K562 (cell line): ENCODE data around the gene SPATA16. TPM values are rescaled to one million over a fixed set of nuclear protein-coding genes. Genes with fewer than 3 reads are reported as not detected.

Source experiments
- ADNP ChIP-seq: fragments of 200-800 bp; sonication (Bioruptor generic); IDR thresholded peaks from 2 replicates; pipeline ENCODE4 v1.6.1; 2016; ENCODE audit warnings: missing genetic modification characterization, missing compliant biosample characterization
- CBFA2T3 ChIP-seq: fragments of 450-650 bp; IDR thresholded peaks from 2 replicates; pipeline ENCODE4 v1.6.1; 2017
- CBX1 ChIP-seq: sonication (generic); IDR thresholded peaks from 2 replicates; pipeline ENCODE4 v1.6.1; 2016; ENCODE audit warnings: antibody characterized with exemption, low read depth, mild to moderate bottlenecking
- CBX2 ChIP-seq: fragments of 200-600 bp; sonication (generic); IDR thresholded peaks from one replicate; pipeline ENCODE4 v1.6.1; 2012; ENCODE audit warnings: mild to moderate bottlenecking, low read length, inconsistent platforms; ENCODE audit not compliant: insufficient read depth, poor library complexity, severe bottlenecking
- HMG20B ChIP-seq: fragments of 250-450 bp; sonication (Bioruptor Pico); IDR thresholded peaks from 2 replicates; pipeline ENCODE4 v1.5.0; 2021; ENCODE audit warnings: mild to moderate bottlenecking
- NFE2 ChIP-seq: IDR thresholded peaks from 2 replicates; pipeline ENCODE4 v1.6.1; 2014; ENCODE audit warnings: antibody characterized with exemption, low read depth
- TRIM24 ChIP-seq, 2 experiments: fragments of 450-650 bp; IDR thresholded peaks; 2 replicates each; pipeline ENCODE4 v1.6.1; 2016
- TRIM28 ChIP-seq: fragments of 450-650 bp; IDR thresholded peaks from 2 replicates; pipeline ENCODE4 v1.6.1; 2017
- ZNF584 ChIP-seq: fragments of 200-800 bp; sonication (Bioruptor generic); IDR thresholded peaks from 2 replicates; pipeline ENCODE4 v1.6.1; 2016; ENCODE audit warnings: low read depth, mild to moderate bottlenecking, missing genetic modification characterization, missing compliant biosample characterization
- ZNF717 ChIP-seq: fragments of 250-450 bp; sonication (Bioruptor Pico); IDR thresholded peaks from 2 replicates; pipeline ENCODE4 v1.5.0; 2021
- ZNF764 ChIP-seq: fragments of 250-450 bp; sonication (Bioruptor Pico); IDR thresholded peaks from 2 replicates; pipeline ENCODE4 v1.4.0; 2020; ENCODE audit warnings: low read depth, mild to moderate bottlenecking, moderate library complexity
- polyA plus RNA-seq, 8 experiments: library from polyadenylated mRNA; depleted of rRNA in 4 of 8; stranded (reverse) in 5 of 8; unstranded in 3 of 8; fragments of >200 nt; fragmentation: Nextera tagmentation in 2 of 8; fragmentation: Illumina TruSeq in 1 of 8; extraction: Ambion mirVana in 2 of 8; extraction: Trizol in 1 of 8; gene quantifications; 2 replicates each; pipeline versions ENCODE4 v1.2.1 to v1.2.3, GENCODE V29; 2011 to 2014; ENCODE audit warnings: inconsistent platforms in 1 of 8, missing spikeins in 1 of 8
- total RNA-seq, 7 experiments: library from RNA; depleted of rRNA in 6 of 7; stranded (reverse); fragments of >200 nt in 6 of 7; fragmentation: Illumina TruSeq in 2 of 7; extraction: Trizol in 2 of 7; gene quantifications; 2 replicates each; pipeline versions ENCODE4 v1.2.1 to v1.2.3, GENCODE V29; 2011 to 2021; ENCODE audit warnings: low replicate concordance in 1 of 7
- TF ChIP-seq, protein P1 (sequence below): fragments of 250-450 bp; sonication (Bioruptor Pico); IDR thresholded peaks from 2 replicates; pipeline ENCODE4 v1.8.0; 2021; ENCODE audit warnings: borderline replicate concordance, mild to moderate bottlenecking, moderate library complexity; ENCODE audit not compliant: poor library complexity, severe bottlenecking
- TF ChIP-seq, protein P2 (sequence below): fragments of 250-450 bp; sonication (Bioruptor Pico); IDR thresholded peaks from 2 replicates; pipeline ENCODE4 v1.4.0; 2020
- TF ChIP-seq, protein P3 (sequence below): fragments of 250-450 bp; sonication (Bioruptor Pico); IDR thresholded peaks from 2 replicates; pipeline ENCODE4 v1.5.0; 2021; ENCODE audit warnings: mild to moderate bottlenecking, moderate library complexity
- TF ChIP-seq, protein P4 (sequence below): fragments of 450-650 bp; IDR thresholded peaks from 2 replicates; pipeline ENCODE4 v1.7.1; 2018; ENCODE audit warnings: mild to moderate bottlenecking, low read depth; ENCODE audit not compliant: partially characterized antibody
- TF ChIP-seq, protein P5 (sequence below): fragments of 450-650 bp; IDR thresholded peaks from 2 replicates; pipeline ENCODE4 v1.6.1; 2016; ENCODE audit warnings: mild to moderate bottlenecking
- TF ChIP-seq, protein P6 (sequence below): sonication (generic); formaldehyde crosslinking; IDR thresholded peaks from 2 replicates; pipeline ENCODE4 v1.8.1; 2022; ENCODE audit warnings: missing genetic modification reagents

Gene SPATA16
- total and polyA plus RNA-seq, 9 of the 15 experiments (the other 6 are each of a cell fraction or from before 2014, with no cell fraction given) = not detected

DNA sequence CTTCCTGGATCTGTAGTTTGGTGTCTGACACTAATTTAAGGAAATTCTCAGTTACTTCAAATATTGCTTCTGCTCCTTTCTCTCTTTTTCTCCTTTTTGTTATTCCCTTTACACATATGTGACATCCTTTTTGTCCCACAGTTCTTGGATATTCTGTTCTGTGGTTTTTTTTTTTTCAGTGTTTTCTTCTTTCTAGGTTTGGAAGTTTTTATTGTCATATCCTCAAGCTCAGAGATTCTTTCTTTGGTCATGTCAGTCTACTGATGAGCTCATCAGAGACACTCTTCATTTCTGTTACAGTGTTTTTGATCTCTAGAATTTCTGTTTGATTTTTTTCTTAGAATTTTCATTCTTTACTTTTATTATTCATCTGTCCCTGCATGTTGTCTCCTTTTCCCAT lies 140.5 kb downstream of the SPATA16 start (continued):
- TF ChIP-seq, protein P1, sequence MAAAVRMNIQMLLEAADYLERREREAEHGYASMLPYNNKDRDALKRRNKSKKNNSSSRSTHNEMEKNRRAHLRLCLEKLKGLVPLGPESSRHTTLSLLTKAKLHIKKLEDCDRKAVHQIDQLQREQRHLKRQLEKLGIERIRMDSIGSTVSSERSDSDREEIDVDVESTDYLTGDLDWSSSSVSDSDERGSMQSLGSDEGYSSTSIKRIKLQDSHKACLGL = no peak
- TF ChIP-seq ZNF717 (CRISPR knock-in tag) (no peak), CBX2 (no peak), CBFA2T3 (no peak), ZNF764 (CRISPR knock-in tag) (no peak), TRIM24 (IDR thresholded peaks at IDR 0.05) (peak; percentile 16 to 51; a peak in 2 of 4 replicates), TRIM28 (peak; percentile 72), HMG20B (no peak), ADNP (tag) (no peak), CBX1 (no peak), NFE2 (no peak), ZNF584 (no peak)
- TF ChIP-seq, protein P2, sequence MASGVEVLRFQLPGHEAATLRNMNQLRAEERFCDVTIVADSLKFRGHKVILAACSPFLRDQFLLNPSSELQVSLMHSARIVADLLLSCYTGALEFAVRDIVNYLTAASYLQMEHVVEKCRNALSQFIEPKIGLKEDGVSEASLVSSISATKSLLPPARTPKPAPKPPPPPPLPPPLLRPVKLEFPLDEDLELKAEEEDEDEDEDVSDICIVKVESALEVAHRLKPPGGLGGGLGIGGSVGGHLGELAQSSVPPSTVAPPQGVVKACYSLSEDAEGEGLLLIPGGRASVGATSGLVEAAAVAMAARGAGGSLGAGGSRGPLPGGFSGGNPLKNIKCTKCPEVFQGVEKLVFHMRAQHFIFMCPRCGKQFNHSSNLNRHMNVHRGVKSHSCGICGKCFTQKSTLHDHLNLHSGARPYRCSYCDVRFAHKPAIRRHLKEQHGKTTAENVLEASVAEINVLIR (CRISPR knock-in tag) = no peak
- TF ChIP-seq, protein P3, sequence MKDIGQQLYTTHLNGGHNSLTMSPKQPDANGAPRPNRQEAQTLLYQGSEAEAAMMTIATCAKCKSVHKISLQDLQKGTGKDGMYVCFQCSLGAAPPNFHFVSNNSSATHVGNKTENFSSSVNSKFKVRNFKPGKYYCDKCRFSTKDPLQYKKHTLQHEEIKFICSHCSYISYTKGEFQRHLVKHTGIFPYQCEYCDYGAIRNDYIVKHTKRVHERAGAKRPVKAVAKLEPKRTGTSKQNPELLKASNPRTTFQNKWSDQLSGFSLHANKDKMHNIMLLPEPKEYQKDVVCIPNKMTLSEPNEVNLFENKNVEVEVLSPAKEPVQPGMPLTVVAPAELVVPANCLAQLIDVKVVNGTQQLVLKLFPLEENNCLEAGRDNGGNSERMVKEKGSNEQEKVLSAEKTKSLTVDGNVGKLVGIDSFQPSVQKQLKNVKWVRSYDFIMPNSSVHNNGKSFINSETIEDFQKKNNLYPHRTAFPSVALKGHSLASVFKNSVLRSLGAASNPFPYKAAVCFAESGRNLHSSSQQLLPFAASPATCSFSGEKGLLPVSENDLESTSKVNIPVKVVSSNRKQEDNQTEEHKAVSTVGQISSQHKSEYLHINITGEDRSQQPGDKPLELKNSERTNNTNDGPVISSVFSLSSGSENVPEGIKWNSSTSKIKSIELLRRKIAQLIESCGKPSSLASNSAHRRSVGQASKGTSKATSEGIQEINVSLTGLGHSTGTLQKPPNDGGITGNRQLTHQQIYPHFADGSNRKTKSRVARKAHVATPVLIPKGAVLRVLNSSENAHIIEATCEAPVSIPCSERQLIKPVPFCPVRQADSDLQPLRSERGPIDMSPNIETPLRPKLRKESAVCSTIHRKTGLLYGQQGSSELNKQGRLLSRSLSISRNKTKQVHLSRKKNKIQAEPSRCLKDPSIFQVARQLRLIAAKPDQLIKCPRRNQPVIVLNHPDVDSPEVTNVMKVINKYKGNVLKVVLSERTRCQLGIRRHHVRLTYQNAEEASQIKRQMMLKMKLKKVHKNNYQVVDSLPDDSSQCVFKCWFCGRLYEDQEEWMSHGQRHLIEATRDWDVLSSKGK (CRISPR knock-in tag) = no peak
- TF ChIP-seq, protein P4, sequence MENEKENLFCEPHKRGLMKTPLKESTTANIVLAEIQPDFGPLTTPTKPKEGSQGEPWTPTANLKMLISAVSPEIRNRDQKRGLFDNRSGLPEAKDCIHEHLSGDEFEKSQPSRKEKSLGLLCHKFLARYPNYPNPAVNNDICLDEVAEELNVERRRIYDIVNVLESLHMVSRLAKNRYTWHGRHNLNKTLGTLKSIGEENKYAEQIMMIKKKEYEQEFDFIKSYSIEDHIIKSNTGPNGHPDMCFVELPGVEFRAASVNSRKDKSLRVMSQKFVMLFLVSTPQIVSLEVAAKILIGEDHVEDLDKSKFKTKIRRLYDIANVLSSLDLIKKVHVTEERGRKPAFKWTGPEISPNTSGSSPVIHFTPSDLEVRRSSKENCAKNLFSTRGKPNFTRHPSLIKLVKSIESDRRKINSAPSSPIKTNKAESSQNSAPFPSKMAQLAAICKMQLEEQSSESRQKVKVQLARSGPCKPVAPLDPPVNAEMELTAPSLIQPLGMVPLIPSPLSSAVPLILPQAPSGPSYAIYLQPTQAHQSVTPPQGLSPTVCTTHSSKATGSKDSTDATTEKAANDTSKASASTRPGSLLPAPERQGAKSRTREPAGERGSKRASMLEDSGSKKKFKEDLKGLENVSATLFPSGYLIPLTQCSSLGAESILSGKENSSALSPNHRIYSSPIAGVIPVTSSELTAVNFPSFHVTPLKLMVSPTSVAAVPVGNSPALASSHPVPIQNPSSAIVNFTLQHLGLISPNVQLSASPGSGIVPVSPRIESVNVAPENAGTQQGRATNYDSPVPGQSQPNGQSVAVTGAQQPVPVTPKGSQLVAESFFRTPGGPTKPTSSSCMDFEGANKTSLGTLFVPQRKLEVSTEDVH = no peak
- TF ChIP-seq, protein P5, sequence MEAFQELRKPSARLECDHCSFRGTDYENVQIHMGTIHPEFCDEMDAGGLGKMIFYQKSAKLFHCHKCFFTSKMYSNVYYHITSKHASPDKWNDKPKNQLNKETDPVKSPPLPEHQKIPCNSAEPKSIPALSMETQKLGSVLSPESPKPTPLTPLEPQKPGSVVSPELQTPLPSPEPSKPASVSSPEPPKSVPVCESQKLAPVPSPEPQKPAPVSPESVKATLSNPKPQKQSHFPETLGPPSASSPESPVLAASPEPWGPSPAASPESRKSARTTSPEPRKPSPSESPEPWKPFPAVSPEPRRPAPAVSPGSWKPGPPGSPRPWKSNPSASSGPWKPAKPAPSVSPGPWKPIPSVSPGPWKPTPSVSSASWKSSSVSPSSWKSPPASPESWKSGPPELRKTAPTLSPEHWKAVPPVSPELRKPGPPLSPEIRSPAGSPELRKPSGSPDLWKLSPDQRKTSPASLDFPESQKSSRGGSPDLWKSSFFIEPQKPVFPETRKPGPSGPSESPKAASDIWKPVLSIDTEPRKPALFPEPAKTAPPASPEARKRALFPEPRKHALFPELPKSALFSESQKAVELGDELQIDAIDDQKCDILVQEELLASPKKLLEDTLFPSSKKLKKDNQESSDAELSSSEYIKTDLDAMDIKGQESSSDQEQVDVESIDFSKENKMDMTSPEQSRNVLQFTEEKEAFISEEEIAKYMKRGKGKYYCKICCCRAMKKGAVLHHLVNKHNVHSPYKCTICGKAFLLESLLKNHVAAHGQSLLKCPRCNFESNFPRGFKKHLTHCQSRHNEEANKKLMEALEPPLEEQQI = peak; percentile 26; the same call in 1 of the 2 replicates
- TF ChIP-seq, protein P6, sequence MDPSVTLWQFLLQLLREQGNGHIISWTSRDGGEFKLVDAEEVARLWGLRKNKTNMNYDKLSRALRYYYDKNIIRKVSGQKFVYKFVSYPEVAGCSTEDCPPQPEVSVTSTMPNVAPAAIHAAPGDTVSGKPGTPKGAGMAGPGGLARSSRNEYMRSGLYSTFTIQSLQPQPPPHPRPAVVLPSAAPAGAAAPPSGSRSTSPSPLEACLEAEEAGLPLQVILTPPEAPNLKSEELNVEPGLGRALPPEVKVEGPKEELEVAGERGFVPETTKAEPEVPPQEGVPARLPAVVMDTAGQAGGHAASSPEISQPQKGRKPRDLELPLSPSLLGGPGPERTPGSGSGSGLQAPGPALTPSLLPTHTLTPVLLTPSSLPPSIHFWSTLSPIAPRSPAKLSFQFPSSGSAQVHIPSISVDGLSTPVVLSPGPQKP (CRISPR knock-in tag) = no peak
